Lung (tissue), 12 donors: ENCODE measurements around the gene CDH13. TPM values are rescaled to one million over a fixed set of nuclear protein-coding genes. Genes with fewer than 3 reads are reported as not detected.

Source experiments
- ATAC-seq: fragments of 200-7000 bp; cut with Tn5 transposase; one replicate; pipeline ENCODE4 v1.9.1; 2020; ENCODE audit warnings: moderate number of reproducible peaks; ENCODE audit not compliant: insufficient read depth, low FRiP score
- DNase-seq, 3 donors: peaks; one replicate each; pipeline ENCODE4 v3.0.0-alpha.2; 2013 to 2017
- H3K27ac ChIP-seq, 2 donors: one replicate each; pipeline ENCODE4 v1.5.1; 2013; ENCODE audit warnings: mild to moderate bottlenecking in 2 of 2, moderate library complexity in 2 of 2, control low read depth in 1 of 2, inconsistent platforms in 1 of 2, low read depth in 1 of 2, low read length in 1 of 2
- H3K27me3 ChIP-seq, 3 donors: one replicate each; pipeline ENCODE4 v1.5.1; 2013; ENCODE audit warnings: low read length in 2 of 3; ENCODE audit not compliant: control insufficient read depth in 3 of 3, insufficient read depth in 3 of 3
- H3K36me3 ChIP-seq, 4 donors: one replicate each; pipeline ENCODE4 v1.5.1; 2013; ENCODE audit warnings: low read length in 4 of 4, mild to moderate bottlenecking in 1 of 4, moderate library complexity in 1 of 4; ENCODE audit not compliant: control insufficient read depth in 4 of 4, insufficient read depth in 4 of 4
- H3K4me1 ChIP-seq, 5 donors: one replicate each; pipeline ENCODE4 v1.5.1; 2013; ENCODE audit warnings: low read length in 5 of 5, mild to moderate bottlenecking in 2 of 5, moderate library complexity in 1 of 5; ENCODE audit not compliant: control insufficient read depth in 5 of 5, insufficient read depth in 5 of 5
- H3K4me3 ChIP-seq: one replicate; pipeline ENCODE4 v1.5.1; 2013; ENCODE audit warnings: mild to moderate bottlenecking, control low read depth, moderate library complexity
- H3K9ac ChIP-seq, 2 donors: one replicate each; pipeline ENCODE4 v1.5.1; 2013; ENCODE audit warnings: low read length in 2 of 2, control low read depth in 1 of 2; ENCODE audit not compliant: insufficient read depth in 1 of 2
- H3K9me3 ChIP-seq, 4 donors: one replicate each; pipeline ENCODE4 v1.5.1; 2013; ENCODE audit warnings: low read length in 3 of 4, mild to moderate bottlenecking in 1 of 4, moderate library complexity in 1 of 4; ENCODE audit not compliant: control insufficient read depth in 4 of 4, insufficient read depth in 3 of 4
- CTCF ChIP-seq: IDR thresholded peaks from 2 replicates; pipeline ENCODE4 v1.5.1; 2012; ENCODE audit warnings: mild to moderate bottlenecking; ENCODE audit errors: control extremely low read depth, extremely low read depth
- WGBS, 2 donors: extraction: QIAGEN DNeasy Blood & Tissue Kit; methylation state at CpG; one replicate each; pipeline ENCODE4 v1.1.7; 2013; 5-methylcytosine and 5-hydroxymethylcytosine counted together
- polyA plus RNA-seq, 2 donors: library from polyadenylated mRNA; stranded (reverse); fragments of 200-250 nt; gene quantifications; one replicate each; pipeline ENCODE4 v1.2.1, GENCODE V29; 2013
- total RNA-seq, 2 donors: library from RNA; depleted of rRNA in 1 of 2; stranded (reverse); fragments of >200 nt in 1 of 2; gene quantifications; one replicate each; pipeline ENCODE4 v1.2.1, GENCODE V29; 2014 to 2021
- donor health status: control.
- donor health status: control.
- donor health status: Bipolar disorder and iron deficiency.
- donor health status: healthy.
- donor health status: DM: yes; HTN: yes; CAD: no.

The CDH13 gene
- total and polyA plus RNA-seq, 4 donors = 2.1 to 12.3 (median 7.3) TPM

GRCh38 chr16:83587201-83587600 is 960.4 kb downstream of the CDH13 start:
- Histone ChIP-seq H3K27me3 (peaks cover 0 to 3% (median 0%) of the 10 kb centered on the region in 3 donors), H3K4me3 (no peak overlapping the region), H3K36me3 (no peaks in the 10 kb centered on the region), H3K27ac (no peak overlapping the region), H3K9me3 (peaks cover 0 to 3% (median 0%) of the 10 kb centered on the region in 4 donors), H3K9ac (no peak overlapping the region), H3K4me1 (peaks cover 0 to 2% (median 0%) of the 10 kb centered on the region in 5 donors)
- ATAC-seq (no peak), DNase-seq (no peak)
- WGBS, 2 donors = 74 to 86% methylated on average over 12 of the region's 12 CpGs
- no peak for TF ChIP-seq CTCF

- Histone ChIP-seq H3K27me3 (peaks cover 0 to 3% (median 0%) of the 10 kb centered on the region in 3 donors), H3K4me3 (no peak overlapping the region), H3K27ac (no peak overlapping the region), H3K9ac (no peak overlapping the region), H3K9me3 (peaks cover 0 to 3% (median 0%) of the 10 kb centered on the region in 4 donors), H3K4me1 (peaks cover 0 to 2% (median 0%) of the 10 kb centered on the region in 5 donors), H3K36me3 (no peaks in the 10 kb centered on the region)
- no peak for TF ChIP-seq CTCF
- DNase-seq (no peak), ATAC-seq (no peak)
- 88 to 90% methylated on average over 3 of the region's 3 CpGs for WGBS, 2 donors
These were observed 961.3 kb downstream of the CDH13 start for GRCh38 chr16:83588070-83588469.

GRCh38 chr16:83589576-83589975 is 962.8 kb downstream of the CDH13 start:
- Histone ChIP-seq H3K9me3 (peaks cover 0 to 3% (median 0%) of the 10 kb centered on the region in 4 donors), H3K9ac (no peak overlapping the region), H3K4me3 (no peak overlapping the region), H3K4me1 (peaks cover 0 to 2% (median 0%) of the 10 kb centered on the region in 5 donors), H3K36me3 (no peaks in the 10 kb centered on the region), H3K27me3 (peaks cover 0 to 3% (median 0%) of the 10 kb centered on the region in 3 donors), H3K27ac (no peak overlapping the region)
- DNase-seq (no peak), ATAC-seq (no peak)
- WGBS, 2 donors = 85 to 92% methylated on average over 6 of the region's 6 CpGs
- TF ChIP-seq CTCF = no peak

GRCh38 chr16:83592778-83593177 is 966.0 kb downstream of the CDH13 start:
- TF ChIP-seq CTCF = no peak
- no peak for ATAC-seq
- H3K27me3 ChIP-seq = peaks cover 0 to 3% (median 0%) of the 10 kb centered on the region in 3 donors
- H3K9ac ChIP-seq = no peak overlapping the region
- no peak for DNase-seq
- peaks cover 0 to 2% (median 0%) of the 10 kb centered on the region in 5 donors for H3K4me1 ChIP-seq
- no peak overlapping the region for H3K4me3 ChIP-seq
- WGBS, 2 donors = 75 to 79% methylated on average over 7 of the region's 7 CpGs
- H3K9me3 ChIP-seq = peaks cover 0 to 3% (median 0%) of the 10 kb centered on the region in 4 donors
- H3K36me3 ChIP-seq = no peaks in the 10 kb centered on the region
- no peak overlapping the region for H3K27ac ChIP-seq
